ENCODE results near the gene PROK1. TPM values are rescaled to one million over a fixed set of nuclear protein-coding genes. Genes with fewer than 3 reads are reported as not detected.
A peak's percentile ranks its signal among the peaks of the same experiment; 100 is the strongest.

PROK1 gene
- total RNA-seq, 2 donors from 2014 or later = 10.7 to 75.3 TPM

DNA sequence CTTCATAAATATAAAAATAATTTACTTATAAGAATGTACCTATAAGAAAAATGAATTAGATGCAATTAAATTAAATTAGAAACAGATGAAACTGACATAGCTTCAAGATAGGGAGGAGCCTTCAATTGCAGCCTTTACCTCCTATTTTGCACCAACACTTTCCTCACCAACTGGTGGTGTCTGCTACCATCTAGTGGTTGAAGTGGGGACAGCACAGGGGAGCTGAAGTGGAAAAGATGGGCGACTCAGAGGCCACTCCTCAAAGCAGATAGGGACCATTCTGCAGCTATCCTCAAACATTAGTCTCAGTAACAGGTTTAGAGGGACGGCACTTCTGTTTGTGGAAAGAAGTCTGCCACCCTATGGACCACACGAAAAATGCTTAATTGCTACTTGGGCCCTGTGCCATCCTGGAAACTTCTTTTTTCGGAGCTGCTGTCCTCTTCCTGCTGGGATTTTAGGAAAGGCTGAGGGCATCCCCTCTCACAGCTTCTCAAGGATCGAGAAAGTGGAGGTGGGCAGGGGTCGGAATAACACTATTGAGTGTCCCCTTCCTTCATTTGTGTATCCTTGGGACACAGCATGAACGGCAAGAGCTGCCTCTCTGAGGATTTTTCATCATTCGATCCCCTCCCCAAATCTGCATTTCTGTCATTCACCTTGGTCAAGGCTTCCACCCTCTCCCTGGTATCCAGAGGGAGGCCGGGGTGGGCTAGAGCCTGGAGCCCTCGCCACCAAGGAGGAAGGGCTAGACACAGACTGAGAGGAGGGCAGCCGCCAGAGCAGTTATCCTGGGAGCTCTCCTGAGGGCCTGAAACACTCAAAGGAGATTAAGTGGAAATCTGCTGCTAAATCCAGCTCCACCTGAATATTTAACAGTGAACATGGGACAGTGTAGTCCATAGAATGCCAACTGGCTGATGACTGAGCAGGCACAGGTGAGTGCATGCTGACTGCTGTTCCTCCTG is 9.6 kb downstream of the PROK1 start:
- Histone ChIP-seq H3K4me1 (replicated peaks) (no peaks in the 10 kb centered on the region), H3K9me3 (no peaks in the 10 kb centered on the region), H3K27ac (no peak overlapping the region), H3K27me3 (replicated peaks; ENCODE audit: insufficient read depth) (no peaks in the 10 kb centered on the region), H3K4me3 (no peak overlapping the region), H3K36me3 (no peaks in the 10 kb centered on the region)
- DNase-seq (ENCODE audit: low spot score) = peak; percentile 79
- intact Hi-C loops (cut with DNase I) = loop anchor here (1.0 to 10.0 kb wide), 2 partner anchors 48 to 146 kb away; no protein-coding TSS in a partner anchor
- TF ChIP-seq POLR2A (IDR thresholded peaks at IDR 0.05) = no peak
- TF ChIP-seq, protein P1, sequence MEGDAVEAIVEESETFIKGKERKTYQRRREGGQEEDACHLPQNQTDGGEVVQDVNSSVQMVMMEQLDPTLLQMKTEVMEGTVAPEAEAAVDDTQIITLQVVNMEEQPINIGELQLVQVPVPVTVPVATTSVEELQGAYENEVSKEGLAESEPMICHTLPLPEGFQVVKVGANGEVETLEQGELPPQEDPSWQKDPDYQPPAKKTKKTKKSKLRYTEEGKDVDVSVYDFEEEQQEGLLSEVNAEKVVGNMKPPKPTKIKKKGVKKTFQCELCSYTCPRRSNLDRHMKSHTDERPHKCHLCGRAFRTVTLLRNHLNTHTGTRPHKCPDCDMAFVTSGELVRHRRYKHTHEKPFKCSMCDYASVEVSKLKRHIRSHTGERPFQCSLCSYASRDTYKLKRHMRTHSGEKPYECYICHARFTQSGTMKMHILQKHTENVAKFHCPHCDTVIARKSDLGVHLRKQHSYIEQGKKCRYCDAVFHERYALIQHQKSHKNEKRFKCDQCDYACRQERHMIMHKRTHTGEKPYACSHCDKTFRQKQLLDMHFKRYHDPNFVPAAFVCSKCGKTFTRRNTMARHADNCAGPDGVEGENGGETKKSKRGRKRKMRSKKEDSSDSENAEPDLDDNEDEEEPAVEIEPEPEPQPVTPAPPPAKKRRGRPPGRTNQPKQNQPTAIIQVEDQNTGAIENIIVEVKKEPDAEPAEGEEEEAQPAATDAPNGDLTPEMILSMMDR (IDR thresholded peaks at IDR 0.05) = peak; percentile 89 to 97 (median 94)
- TF ChIP-seq POLR2AphosphoS5 (IDR thresholded peaks at IDR 0.05) = peak; percentile 68
- WGBS = 52% methylated on average over 11 of the region's 11 CpGs

DNA sequence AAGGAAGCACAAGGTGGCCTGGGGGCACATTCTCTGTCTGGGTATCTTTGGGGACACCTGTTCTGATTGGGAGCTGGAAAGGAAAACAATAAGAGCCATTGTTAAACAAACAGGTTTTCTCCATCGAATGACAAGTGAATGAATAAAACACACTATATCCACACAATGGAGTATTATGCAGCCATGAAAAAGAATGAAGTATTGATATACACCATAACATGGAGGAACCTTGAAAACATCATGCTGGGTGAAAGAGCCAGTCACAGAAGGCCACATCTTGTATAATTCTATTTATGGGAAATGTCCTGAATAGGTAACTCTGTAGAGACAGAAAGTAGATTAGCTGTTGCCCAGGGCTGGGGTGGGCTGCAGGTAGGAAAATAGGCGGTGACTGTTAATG is 11.1 kb downstream of the PROK1 start:
- no peaks in the 10 kb centered on the region for H3K27me3 ChIP-seq (replicated peaks; ENCODE audit: insufficient read depth)

DNA sequence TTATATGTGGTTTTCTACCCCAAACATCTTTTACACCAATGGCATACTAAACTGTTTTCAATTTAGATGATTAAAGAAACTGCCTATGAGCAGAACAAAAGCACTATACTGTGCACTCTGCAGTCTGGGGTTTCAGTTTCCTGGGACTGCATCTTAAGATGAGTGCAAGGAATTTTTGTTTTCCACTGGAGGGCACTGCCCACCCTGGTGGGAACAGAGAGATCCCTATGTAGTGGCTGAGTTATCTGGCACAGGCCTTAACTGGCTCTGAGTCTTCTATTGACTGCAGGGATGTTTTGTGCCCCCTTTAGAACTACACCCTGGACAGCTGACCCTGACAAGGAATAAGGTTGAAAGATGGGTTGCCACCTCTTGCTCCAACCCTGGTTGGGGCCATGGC is 12.0 kb downstream of the PROK1 start:
- intact Hi-C loops (cut with DNase I) = loop anchor here (2.0 to 10.0 kb wide), 2 partner anchors 32 to 148 kb away; no protein-coding TSS in a partner anchor
- Histone ChIP-seq H3K27me3 (replicated peaks; ENCODE audit: insufficient read depth) (no peaks in the 10 kb centered on the region), H3K36me3 (no peaks in the 10 kb centered on the region), H3K4me1 (replicated peaks) (no peaks in the 10 kb centered on the region), H3K4me3 (no peak overlapping the region), H3K9me3 (no peaks in the 10 kb centered on the region), H3K27ac (no peak overlapping the region)
- TF ChIP-seq POLR2A (IDR thresholded peaks at IDR 0.05) = no peak
- no peak for TF ChIP-seq POLR2AphosphoS5 (IDR thresholded peaks at IDR 0.05)
- TF ChIP-seq, protein P1 (IDR thresholded peaks at IDR 0.05) = no peak
- DNase-seq (ENCODE audit: low spot score) = no peak

More for the DNA sequence above, 11.1 kb downstream of the PROK1 start:
- 90% methylated on average over 2 of the region's 2 CpGs for WGBS
- no peaks in the 10 kb centered on the region for H3K36me3 ChIP-seq
- H3K27ac ChIP-seq = no peak overlapping the region
- H3K9me3 ChIP-seq = no peaks in the 10 kb centered on the region
- intact Hi-C loops (cut with DNase I) = loop anchor here (2.0 to 10.0 kb wide), 2 partner anchors 33 to 147 kb away; no protein-coding TSS in a partner anchor
- TF ChIP-seq POLR2A (IDR thresholded peaks at IDR 0.05) = no peak
- TF ChIP-seq, protein P1 (IDR thresholded peaks at IDR 0.05) = no peak
- no peak for TF ChIP-seq POLR2AphosphoS5 (IDR thresholded peaks at IDR 0.05)
- no peak for DNase-seq (ENCODE audit: low spot score)
- no peak overlapping the region for H3K4me3 ChIP-seq
- H3K4me1 ChIP-seq (replicated peaks) = no peaks in the 10 kb centered on the region

DNA sequence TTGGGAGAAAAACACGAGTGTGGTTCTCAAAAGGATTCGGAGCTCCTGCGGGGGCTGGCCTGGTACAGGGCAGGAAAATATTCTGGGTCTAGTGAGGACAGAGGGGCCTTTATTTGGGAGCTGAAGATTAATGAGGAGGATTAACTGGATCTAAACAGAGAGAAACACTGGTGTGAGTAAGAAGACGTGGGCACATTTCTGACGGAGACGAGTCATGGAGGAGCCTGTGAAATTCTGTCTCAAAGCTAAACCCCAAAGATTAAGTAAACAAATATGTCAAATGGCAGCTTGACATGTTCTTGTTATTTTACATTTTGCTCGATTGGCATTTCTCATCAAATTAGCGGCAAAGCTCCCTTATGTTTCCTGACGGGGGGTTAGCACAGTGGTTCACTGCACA is 12.8 kb downstream of the PROK1 start:
- TF ChIP-seq, protein P1 (IDR thresholded peaks at IDR 0.05) = no peak
- TF ChIP-seq POLR2A (IDR thresholded peaks at IDR 0.05) = no peak
- no peak for TF ChIP-seq POLR2AphosphoS5 (IDR thresholded peaks at IDR 0.05)
- no peaks in the 10 kb centered on the region for H3K36me3 ChIP-seq
- H3K4me1 ChIP-seq (replicated peaks) = no peaks in the 10 kb centered on the region
- intact Hi-C loops (cut with DNase I) = loop anchor here (2.0 to 10.0 kb wide), 2 partner anchors 31 to 149 kb away; no protein-coding TSS in a partner anchor
- WGBS = 69% methylated on average over 9 of the region's 9 CpGs
- no peak for DNase-seq (ENCODE audit: low spot score)
- no peak overlapping the region for H3K27ac ChIP-seq
- no peaks in the 10 kb centered on the region for H3K27me3 ChIP-seq (replicated peaks; ENCODE audit: insufficient read depth)
- no peak overlapping the region for H3K4me3 ChIP-seq
- H3K9me3 ChIP-seq = no peaks in the 10 kb centered on the region

Measured in prostate gland (tissue), 2 donors.